Omental fat pad (tissue), 4 donors: Measurements from ENCODE around the gene KRTAP11-1. TPM values are rescaled to one million over a fixed set of nuclear protein-coding genes. Genes with fewer than 3 reads are reported as not detected.

ENCODE experiments used
- ATAC-seq: fragments of 150-250 bp; one replicate; pipeline ENCODE4 v1.9.1; 2016; ENCODE audit warnings: mild to moderate bottlenecking, moderate library complexity; ENCODE audit not compliant: low FRiP score
- DNase-seq: peaks from one replicate; pipeline ENCODE4 v3.0.0-alpha.2; 2019; ENCODE audit warnings: low spot score
- CTCF ChIP-seq, 3 donors: fragments of 450-650 bp; IDR thresholded peaks; one replicate each; pipeline ENCODE4 v1.5.1; 2016 to 2017; ENCODE audit warnings: antibody characterized with exemption in 3 of 3, mild to moderate bottlenecking in 3 of 3, moderate library complexity in 2 of 3
- total RNA-seq, 4 donors: library from RNA; depleted of rRNA; stranded (reverse); fragments of >200 nt; gene quantifications; one replicate each; pipeline ENCODE4 v1.1.0, GENCODE V29; 2016

The KRTAP11-1 gene
- total RNA-seq, 4 donors from 2014 or later: not detected

DNA sequence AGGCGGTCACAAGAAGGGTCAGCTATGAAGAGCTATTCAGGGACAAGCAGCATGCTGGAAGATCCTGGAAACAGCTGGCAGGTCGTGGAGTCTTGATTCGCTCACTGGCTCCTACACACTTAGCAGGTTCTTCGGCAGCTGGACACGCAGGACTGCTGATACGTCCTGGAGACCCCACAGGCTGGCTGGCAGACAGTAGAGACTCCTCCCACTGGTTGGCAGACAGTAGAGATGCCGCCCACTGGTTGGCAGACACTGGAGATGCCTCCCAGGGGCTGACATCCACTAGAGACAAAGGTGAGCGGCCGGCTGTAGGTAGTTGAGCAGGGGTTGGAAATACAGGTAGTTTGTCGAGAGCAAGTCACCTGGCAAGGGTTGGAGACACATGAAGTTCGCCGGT, 466 bp downstream of the KRTAP11-1 start:
- no peak for DNase-seq
- ATAC-seq: no peak
- TF ChIP-seq CTCF (IDR thresholded peaks at IDR 0.05): no peak

DNA sequence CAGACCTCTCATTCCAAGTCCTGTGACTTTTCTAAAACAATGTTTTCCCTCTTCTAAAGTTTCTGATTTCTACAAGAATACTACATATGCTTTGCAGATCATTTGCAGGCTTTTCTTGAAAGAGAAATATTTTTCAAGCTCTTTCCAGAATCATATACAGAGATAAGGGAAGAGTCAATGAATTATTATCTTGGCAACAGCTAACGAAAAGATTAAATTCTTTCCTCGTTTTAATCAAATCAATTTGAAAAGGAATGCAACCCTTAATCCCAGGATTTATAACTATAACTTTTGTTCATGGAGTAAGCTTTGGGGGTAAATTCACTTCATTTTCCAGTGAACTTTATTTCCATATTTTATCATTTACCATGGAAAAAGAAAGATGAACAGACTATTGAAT, 6.9 kb downstream of the KRTAP11-1 start:
- DNase-seq (no peak), ATAC-seq (no peak)
- TF ChIP-seq CTCF (IDR thresholded peaks at IDR 0.05): no peak

DNA sequence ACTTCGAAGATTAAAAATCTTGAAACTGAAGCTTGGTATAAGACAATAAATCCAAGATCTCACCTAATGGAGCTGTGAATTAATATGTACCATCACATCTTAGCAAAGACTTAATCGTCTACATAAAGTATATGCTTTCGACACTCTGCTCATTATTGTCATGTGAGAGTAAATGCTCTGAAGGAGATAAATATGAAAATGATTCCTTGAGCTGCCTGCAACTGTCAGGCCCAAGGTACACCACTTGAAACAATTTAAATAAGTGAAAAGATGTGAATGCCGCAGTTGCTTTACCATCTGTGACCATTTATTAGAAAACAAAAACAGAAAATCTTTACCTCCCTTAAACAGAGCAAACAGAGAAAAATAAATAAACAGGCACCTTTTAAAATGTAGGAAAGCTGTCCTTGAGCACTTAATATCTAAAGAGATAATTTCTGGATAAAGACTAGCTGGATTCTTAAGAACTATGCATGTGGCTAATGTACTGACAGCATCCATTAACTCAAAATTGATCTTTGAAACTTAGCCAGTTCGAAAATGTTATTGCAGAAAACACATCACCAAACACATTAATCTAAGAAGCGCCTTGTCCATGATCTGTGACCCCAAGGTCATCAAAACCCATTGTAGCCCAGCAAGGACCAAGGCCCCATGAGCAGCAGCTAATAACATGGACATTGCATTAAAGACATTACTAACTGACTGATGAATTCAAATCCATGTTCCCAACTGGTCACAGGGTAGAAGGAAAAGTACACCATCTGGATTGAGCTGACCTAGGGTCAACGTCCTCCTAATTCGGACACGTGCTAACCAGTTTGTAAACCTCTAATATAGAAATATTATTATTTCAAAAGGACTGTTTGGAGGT, 33.5 kb downstream of the KRTAP11-1 start:
- no peak for TF ChIP-seq CTCF (IDR thresholded peaks at IDR 0.05)
- DNase-seq: no peak
- ATAC-seq: no peak

DNA sequence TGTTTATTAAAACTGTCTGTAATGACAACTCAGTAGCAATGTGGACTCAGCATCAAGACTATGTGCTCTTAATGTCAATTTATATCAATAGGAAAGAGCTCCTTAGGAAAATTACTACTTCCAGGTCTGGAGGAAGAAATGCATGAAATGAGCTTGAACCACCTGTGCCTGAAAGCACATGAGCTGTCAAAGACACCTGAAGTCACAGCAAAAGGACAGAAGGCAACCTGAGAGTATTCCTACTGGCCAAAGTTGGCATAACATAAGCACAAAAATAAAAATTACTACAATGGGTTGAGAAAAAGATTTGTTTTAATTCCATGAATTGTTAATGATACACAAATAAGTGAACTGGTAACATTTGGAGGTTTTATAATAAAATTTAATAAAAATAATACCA, 38.4 kb downstream of the KRTAP11-1 start:
- TF ChIP-seq CTCF (IDR thresholded peaks at IDR 0.05): no peak
- ATAC-seq (no peak), DNase-seq (no peak)

GRCh38 chr21:30839304-30839703, 42.1 kb downstream of the KRTAP11-1 start:
- no peak for TF ChIP-seq CTCF (IDR thresholded peaks at IDR 0.05)
- no peak for DNase-seq
- ATAC-seq: no peak

DNA sequence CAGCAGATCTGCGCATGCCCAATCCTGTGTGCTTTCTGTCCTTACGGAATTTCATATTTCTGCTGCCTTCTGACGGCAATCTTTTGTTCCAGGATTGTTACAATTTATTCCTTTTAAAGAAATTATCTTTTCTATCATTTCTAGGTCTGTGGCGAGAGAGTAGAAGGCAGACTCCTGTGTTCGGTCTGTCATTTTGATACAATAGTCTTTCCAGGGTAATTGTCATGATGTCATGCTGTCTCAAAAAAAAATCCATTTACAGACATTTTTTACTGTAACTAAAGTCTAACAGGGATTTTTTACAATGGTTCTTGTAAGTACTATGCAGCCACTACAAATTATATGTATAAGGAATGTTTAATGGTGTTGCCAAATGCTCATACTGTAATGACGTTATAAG, 42.8 kb downstream of the KRTAP11-1 start:
- no peak for TF ChIP-seq CTCF (IDR thresholded peaks at IDR 0.05)
- no peak for ATAC-seq
- DNase-seq: no peak

GRCh38 chr21:30831194-30831765, 50.1 kb downstream of the KRTAP11-1 start:
- no peak for DNase-seq
- no peak for TF ChIP-seq CTCF (IDR thresholded peaks at IDR 0.05)
- no peak for ATAC-seq
